Measurements from ENCODE around the gene ALPK3. TPM values are rescaled to one million over a fixed set of nuclear protein-coding genes. Genes with fewer than 3 reads are reported as not detected.

The ALPK3 gene
- total and polyA plus RNA-seq, 9 of the 15 experiments (the other 6 are each of a cell fraction or from before 2014, with no cell fraction given) = 0.04 to 1.0 (median 0.07) TPM; not detected in 2

- TF ChIP-seq, protein P1, sequence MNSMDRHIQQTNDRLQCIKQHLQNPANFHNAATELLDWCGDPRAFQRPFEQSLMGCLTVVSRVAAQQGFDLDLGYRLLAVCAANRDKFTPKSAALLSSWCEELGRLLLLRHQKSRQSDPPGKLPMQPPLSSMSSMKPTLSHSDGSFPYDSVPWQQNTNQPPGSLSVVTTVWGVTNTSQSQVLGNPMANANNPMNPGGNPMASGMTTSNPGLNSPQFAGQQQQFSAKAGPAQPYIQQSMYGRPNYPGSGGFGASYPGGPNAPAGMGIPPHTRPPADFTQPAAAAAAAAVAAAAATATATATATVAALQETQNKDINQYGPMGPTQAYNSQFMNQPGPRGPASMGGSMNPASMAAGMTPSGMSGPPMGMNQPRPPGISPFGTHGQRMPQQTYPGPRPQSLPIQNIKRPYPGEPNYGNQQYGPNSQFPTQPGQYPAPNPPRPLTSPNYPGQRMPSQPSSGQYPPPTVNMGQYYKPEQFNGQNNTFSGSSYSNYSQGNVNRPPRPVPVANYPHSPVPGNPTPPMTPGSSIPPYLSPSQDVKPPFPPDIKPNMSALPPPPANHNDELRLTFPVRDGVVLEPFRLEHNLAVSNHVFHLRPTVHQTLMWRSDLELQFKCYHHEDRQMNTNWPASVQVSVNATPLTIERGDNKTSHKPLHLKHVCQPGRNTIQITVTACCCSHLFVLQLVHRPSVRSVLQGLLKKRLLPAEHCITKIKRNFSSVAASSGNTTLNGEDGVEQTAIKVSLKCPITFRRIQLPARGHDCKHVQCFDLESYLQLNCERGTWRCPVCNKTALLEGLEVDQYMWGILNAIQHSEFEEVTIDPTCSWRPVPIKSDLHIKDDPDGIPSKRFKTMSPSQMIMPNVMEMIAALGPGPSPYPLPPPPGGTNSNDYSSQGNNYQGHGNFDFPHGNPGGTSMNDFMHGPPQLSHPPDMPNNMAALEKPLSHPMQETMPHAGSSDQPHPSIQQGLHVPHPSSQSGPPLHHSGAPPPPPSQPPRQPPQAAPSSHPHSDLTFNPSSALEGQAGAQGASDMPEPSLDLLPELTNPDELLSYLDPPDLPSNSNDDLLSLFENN (IDR thresholded peaks at IDR 0.05; ENCODE audit: low read depth in 2 of 2, low read length in 2 of 2) = no peak
- TF ChIP-seq ZNF24 (IDR thresholded peaks at IDR 0.05) = 0 out of 2 replicates have a peak, but pooled peaks have one; percentile 8
Measured at GRCh38 chr15:84847382-84847781, 30.2 kb downstream of the ALPK3 start (continued).

DNA sequence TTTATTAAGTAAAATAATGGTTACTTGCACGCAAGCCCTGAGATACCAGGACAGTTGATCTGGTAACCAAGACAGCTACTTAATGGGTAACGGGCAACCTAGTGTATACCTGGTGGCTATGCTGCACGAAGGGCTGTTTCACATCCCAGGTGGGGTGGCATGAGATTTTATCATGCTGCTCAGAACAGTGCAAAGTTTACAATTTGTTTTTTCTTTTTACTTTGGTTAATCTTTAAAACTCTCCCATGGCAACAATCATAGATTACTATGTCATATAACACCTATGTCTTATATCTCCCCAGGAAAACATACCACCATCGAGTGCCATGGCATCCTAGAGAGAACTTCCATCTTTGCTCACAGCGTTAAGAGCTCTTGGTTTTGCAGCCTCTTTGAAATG lies 35.1 kb downstream of the ALPK3 start:
- POLR2A ChIA-PET = interaction anchor here (0.8 to 1.4 kb wide), 4 partner anchors 10 to 24 kb away, joined by 3 to 5 read pairs (median 3); no protein-coding TSS in a partner anchor
- Histone ChIP-seq H3K4me3 (no peak overlapping the region), H3K36me3 (ENCODE audit: control insufficient read depth, insufficient read depth, low read length) (no peaks in the 10 kb centered on the region), H3K27ac (ENCODE audit: extremely low read depth, low read depth, low read length) (no peak overlapping the region), H3K9me3 (replicated peaks; ENCODE audit: control insufficient read depth, insufficient read depth, low read depth, low read length) (peaks cover under 1% of the 10 kb centered on the region; the same call in 1 of the 2 replicates), H3K79me2 (ENCODE audit: control insufficient read depth, insufficient read depth, low read length) (no peaks in the 10 kb centered on the region), H3K4me1 (replicated peaks in 1 of 2; ENCODE audit: control insufficient read depth in 2 of 2, insufficient read depth in 2 of 2, low read length in 2 of 2) (peaks cover 0 to 3% of the 10 kb centered on the region in 2 experiments; a peak in 2 of 5 replicates), H3K9ac (ENCODE audit: insufficient read depth in 1 of 2, low read depth in 2 of 2, low read length in 2 of 2) (no peak overlapping the region), H3K27me3 (ENCODE audit: control insufficient read depth in 2 of 2, insufficient read depth in 2 of 2, low read length in 2 of 2) (peaks cover 0 to 9% of the 10 kb centered on the region in 2 experiments; a peak in 2 of 5 replicates), H3K4me2 (ENCODE audit: insufficient read depth, low read length) (no peak overlapping the region), H4K20me1 (replicated peaks; ENCODE audit: control insufficient read depth, insufficient read depth, low read length) (no peaks in the 10 kb centered on the region), H2AFZ (ENCODE audit: low read depth, low read length) (no peak overlapping the region), H3K9me1 (ENCODE audit: control insufficient read depth, insufficient read depth, low read length) (no peaks in the 10 kb centered on the region)
- ATAC-seq (no peak), DNase-seq (ENCODE audit: extremely low read depth in 1 of 4, low spot score in 3 of 4) (no peak), FAIRE-seq (peak; percentile 55)
- no TSS peak for BruUV-seq (replicated peaks)
- CTCF ChIA-PET (ENCODE audit: low intra/inter-chr PET ratio) = no interaction called here
- in situ Hi-C loops (cut with MboI) (no loop called here), intact Hi-C loops (cut with micrococcal nuclease) (no loop called here)
- WGBS (ENCODE audit: insufficient coverage, low coverage, missing lambda C conversion rate) = 19% methylated on average over 5 of the region's 5 CpGs
- TF ChIP-seq E2F8 (IDR thresholded peaks at IDR 0.05; ENCODE audit: low read depth, partially characterized antibody) (no peak), ARID3A (IDR thresholded peaks at IDR 0.05; ENCODE audit: borderline replicate concordance, low read depth, low read length) (no peak), ZNF23 (CRISPR knock-in tag; IDR thresholded peaks at IDR 0.05) (no peak), NR2C2 (CRISPR knock-in tag; IDR thresholded peaks at IDR 0.05) (no peak), NR2C2 (tag; IDR thresholded peaks at IDR 0.05) (no peak), E2F3 (CRISPR knock-in tag; IDR thresholded peaks at IDR 0.05) (no peak), RB1 (IDR thresholded peaks at IDR 0.05; ENCODE audit: low read depth) (no peak), NBN (IDR thresholded peaks at IDR 0.05; ENCODE audit: low read depth) (no peak), PHB2 (IDR thresholded peaks at IDR 0.05; ENCODE audit: low read depth) (no peak)
- TF ChIP-seq, protein P2, sequence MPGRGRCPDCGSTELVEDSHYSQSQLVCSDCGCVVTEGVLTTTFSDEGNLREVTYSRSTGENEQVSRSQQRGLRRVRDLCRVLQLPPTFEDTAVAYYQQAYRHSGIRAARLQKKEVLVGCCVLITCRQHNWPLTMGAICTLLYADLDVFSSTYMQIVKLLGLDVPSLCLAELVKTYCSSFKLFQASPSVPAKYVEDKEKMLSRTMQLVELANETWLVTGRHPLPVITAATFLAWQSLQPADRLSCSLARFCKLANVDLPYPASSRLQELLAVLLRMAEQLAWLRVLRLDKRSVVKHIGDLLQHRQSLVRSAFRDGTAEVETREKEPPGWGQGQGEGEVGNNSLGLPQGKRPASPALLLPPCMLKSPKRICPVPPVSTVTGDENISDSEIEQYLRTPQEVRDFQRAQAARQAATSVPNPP (IDR thresholded peaks at IDR 0.05; ENCODE audit: borderline replicate concordance, insufficient read depth, insufficient read length) = no peak

All from K562 (cell line).